ENCODE results near the gene CCNO.

CCNO gene

DNA sequence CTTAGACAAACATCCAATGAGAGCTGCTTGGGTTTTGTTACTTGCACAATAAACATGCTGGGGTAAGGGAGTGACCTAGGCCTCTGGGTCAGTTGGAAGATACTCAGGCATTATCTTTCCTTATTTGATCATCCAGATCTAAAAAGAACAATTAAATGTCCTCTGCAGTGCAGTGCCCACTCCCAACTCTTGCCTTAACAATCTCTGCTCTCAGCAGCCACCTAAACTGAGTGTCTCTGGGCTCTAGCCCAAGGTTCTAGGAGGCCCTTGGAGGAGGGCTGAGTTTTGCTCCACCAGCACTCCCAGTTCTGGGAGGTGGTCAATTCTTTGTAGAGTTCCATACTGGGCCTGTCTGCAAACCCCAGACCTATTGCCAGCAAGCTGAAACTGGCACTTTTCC, 8.1 kb downstream of the CCNO start:
- no peak for DNase-seq (ENCODE audit: low read depth)

DNA sequence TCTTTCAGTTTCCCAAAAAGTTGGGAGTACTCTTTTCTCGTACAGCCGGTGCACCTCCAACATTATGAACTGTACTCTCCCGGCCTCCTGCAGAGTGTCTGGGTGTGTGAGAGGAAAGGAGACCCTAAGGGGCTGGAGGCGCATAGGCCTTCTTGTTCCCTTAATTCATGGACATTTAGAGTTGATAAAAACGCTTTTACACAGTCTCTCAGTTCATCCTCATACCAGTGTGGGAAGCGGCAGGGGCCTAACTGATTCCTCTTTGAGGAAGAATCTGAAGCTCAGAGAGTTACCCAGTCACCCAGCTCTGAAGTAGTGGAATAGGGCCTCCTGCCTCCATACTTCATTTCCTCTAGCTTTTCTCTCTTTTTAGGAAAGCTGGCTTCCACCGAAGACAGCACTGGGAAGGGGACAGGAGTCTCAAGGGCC, 9.6 kb downstream of the CCNO start:
- DNase-seq (ENCODE audit: low read depth): no peak
- no peak overlapping the region for H3K4me3 ChIP-seq (ENCODE audit: low read depth, low read length)

More for the DNA sequence above, 8.1 kb downstream of the CCNO start:
- H3K4me3 ChIP-seq (ENCODE audit: low read depth, low read length): no peak overlapping the region

DNA sequence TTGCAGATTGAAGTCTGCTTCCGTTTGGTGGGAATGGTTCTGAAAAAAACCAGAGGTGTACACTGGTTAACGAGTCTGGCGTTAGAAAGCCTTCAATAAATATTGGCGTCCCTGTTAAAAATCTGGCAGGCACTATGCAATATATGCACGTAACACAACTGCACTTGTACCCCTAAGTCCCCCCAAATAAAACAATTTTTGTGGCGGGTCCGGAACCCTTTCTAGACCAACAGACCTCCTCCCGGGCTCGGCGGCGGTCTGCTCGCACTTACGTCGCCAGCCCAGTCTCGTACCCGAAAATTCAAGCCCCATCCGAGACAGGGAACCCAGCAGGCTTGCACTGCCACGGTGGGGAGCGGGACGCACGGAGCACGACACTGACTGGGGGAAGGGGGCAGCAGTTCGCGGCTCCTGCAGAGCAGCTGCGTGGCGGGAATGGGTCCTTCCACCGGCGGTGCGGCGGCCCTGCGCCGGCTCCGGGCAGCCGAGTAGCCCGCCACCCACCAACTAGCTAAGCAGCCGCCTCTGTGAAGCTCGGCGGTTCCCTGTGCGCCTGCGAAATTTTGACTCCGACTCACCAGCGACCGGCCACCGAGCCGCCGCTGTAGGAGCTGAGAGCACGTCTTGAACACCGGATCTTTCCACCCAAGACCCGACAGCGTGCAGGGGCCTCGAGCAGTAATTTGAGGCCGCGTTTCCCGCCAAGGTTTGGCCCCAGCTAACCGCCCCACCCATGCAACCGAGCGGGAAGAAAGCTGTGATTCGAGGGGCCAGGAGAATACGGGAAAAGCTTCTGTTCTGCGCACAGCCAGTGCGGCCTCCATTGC, 10.2 kb downstream of the CCNO start:
- H3K4me3 ChIP-seq (ENCODE audit: low read depth, low read length): no peak overlapping the region

GRCh38 chr5:55222092-55222984, 11.1 kb downstream of the CCNO start:
- DNase-seq (ENCODE audit: low read depth): no peak
- H3K4me3 ChIP-seq (ENCODE audit: low read depth, low read length): no peak overlapping the region

More for the DNA sequence above, 10.2 kb downstream of the CCNO start:
- DNase-seq (ENCODE audit: low read depth): no peak

DNA sequence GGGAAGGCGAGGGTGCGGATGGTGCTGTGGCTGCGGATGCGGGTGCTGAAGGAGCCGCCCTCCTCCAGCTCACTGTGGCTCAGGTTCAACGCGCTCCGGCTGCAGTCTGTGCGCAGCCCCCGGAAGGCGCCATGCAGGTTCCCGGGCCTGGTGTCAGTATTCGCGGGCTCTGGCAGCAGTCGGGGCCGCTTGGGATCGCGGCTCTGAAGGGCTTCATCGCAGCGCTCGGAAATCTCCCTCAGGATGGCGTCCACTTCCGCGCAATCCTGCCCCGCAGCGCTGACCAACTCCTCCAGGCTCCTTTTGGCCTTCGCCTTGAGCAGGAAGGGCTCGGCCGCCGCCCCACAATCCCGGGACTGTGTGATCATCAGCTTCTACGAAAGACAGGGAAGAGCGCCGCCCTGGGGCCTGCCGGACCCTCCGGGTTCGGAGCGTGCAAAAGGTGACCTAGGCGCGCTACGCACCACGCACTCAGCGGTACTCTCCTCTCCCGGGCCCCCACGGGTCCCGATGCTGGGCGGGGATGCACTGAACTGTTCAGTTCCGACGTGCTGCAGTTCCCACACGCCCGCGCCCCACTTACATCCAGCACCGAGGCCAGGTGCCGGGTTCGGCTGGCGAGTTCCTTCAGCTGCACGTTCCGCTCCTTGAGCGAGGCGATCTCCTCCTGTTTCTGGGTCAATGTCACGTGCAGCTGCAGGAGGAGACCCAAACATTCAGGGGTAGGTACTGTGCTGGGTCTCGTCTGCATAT, 12.8 kb downstream of the CCNO start:
- DNase-seq (ENCODE audit: low read depth): no peak
- peak overlapping the region; percentile 38 for H3K4me3 ChIP-seq (ENCODE audit: low read depth, low read length)

DNA sequence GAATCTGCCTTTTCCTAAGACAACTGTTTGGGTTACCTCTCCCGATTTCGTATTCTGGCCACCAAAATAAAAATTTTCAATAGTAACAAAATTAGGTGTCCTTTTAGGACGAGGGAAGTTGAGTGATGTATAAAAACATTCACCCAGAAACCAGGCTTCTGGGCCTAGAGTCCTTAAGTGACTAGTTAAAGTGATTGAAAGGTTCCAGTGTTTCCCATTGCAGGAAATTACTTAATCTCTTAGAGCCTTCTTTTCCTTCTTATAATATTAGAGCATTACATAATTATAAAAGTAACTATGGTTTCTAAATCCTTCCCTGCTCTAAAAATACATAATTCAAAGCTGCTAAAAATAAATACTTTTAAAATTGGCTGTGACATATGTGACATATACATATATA, 13.6 kb downstream of the CCNO start:
- H3K4me3 ChIP-seq (ENCODE audit: low read depth, low read length): no peak overlapping the region
- no peak for DNase-seq (ENCODE audit: low read depth)

DNA sequence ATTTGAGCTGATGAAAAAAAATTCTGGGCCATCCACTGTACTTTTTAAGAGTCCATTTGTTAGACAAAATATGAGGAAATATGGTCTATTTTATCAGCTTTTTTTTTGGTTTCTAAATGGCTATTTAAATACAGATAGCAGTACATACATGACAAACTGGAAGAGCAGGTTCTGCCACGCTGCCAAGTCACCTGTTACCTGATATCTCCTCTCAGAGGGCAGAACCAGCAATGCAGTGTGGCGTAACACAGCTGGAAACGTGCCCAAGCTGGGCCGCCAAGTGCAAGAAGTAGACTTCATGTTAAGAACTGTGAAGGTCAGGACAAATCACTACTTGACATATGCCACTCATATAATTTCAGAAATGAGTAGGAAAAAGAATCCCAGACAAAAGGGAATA, 14.4 kb downstream of the CCNO start:
- no peak for DNase-seq (ENCODE audit: low read depth)
- no peak overlapping the region for H3K4me3 ChIP-seq (ENCODE audit: low read depth, low read length)

GRCh38 chr5:55211184-55211874, 22.1 kb downstream of the CCNO start:
- H3K4me3 ChIP-seq (ENCODE audit: low read depth, low read length): no peak overlapping the region
- DNase-seq (ENCODE audit: low read depth): no peak

GRCh38 chr5:55205001-55205400, 28.4 kb downstream of the CCNO start:
- DNase-seq (ENCODE audit: low read depth): no peak
- H3K4me3 ChIP-seq (ENCODE audit: low read depth, low read length): no peak overlapping the region

GRCh38 chr5:55191165-55191564, 42.2 kb downstream of the CCNO start:
- DNase-seq (ENCODE audit: low read depth): no peak
- no peak overlapping the region for H3K4me3 ChIP-seq (ENCODE audit: low read depth, low read length)

DNA sequence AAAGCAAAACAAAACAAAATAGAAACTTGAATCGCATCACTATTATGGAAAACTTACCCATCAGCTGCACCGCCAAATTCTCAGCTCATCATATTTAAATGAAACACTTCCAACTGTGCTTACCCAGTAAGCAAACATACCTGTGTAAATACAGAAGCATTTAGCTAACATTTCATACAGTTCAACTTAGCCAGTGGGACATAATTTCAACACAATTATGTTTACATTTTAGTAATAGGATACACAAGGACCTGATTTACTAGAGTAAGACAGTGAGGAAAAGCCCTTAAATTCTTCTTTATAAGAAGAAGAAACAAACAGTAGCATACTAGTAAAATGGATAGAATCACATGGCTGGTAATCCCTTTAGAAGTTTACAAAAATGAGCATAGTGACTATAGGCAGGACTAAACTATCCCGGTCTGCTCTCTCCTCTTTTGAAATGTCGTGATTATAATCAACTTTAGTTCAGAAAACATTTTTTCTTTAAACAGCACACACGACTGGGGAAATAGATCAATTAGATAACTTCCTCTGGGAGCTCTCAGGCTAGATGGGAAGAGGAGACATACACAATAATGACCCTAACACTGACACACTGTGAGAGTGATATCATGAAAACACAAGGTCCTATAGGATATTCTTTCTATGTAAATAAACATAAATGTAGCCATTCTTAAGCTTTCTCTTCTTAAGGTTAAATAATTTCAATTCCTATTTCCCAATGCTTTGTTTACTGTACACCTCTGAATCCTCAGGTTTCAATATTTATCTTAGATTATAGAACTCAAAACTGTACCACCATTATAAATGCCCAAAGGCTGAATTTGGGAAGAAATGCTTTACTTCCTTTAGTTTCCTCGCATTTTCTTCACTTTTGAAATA, 44.5 kb downstream of the CCNO start:
- DNase-seq (ENCODE audit: low read depth): no peak
- H3K4me3 ChIP-seq (ENCODE audit: low read depth, low read length): no peak overlapping the region

GRCh38 chr5:55187370-55187769, 46.0 kb downstream of the CCNO start:
- H3K4me3 ChIP-seq (ENCODE audit: low read depth, low read length): no peak overlapping the region

More at GRCh38 chr5:55187370-55187769, 46.0 kb downstream of the CCNO start:
- DNase-seq (ENCODE audit: low read depth): no peak
